ENCODE data around the gene CUL2.
A peak's percentile ranks its signal among the peaks of the same experiment; 100 is the strongest.
"Not testable (repeated sequence)": the region's sequence is repeated elsewhere in the genome, so short reads cannot be mapped to it uniquely, and the experiment has no call there.

Gene CUL2

GRCh38 chr10:35017608-35018007, 72.5 kb downstream of the CUL2 start:
- no peak for DNase-seq

GRCh38 chr10:35015843-35016408, 74.2 kb downstream of the CUL2 start:
- DNase-seq, result no peak

GRCh38 chr10:35012781-35013180, 77.4 kb downstream of the CUL2 start:
- DNase-seq, result no peak

GRCh38 chr10:35011771-35012191, 78.4 kb downstream of the CUL2 start:
- no peak for DNase-seq

- no peak for DNase-seq
Measured at GRCh38 chr10:35007858-35008301, 82.3 kb downstream of the CUL2 start.

GRCh38 chr10:35006836-35007235, 83.3 kb downstream of the CUL2 start:
- no peak for DNase-seq

GRCh38 chr10:35005868-35006267, 84.3 kb downstream of the CUL2 start:
- no peak for DNase-seq

GRCh38 chr10:35004651-35005050, 85.5 kb downstream of the CUL2 start:
- no peak for DNase-seq

GRCh38 chr10:35003906-35004305, 86.2 kb downstream of the CUL2 start:
- no peak for DNase-seq

GRCh38 chr10:35000936-35001335, 89.2 kb downstream of the CUL2 start:
- DNase-seq, result no peak

GRCh38 chr10:34999532-34999931, 90.6 kb downstream of the CUL2 start:
- no peak for DNase-seq

GRCh38 chr10:34998940-34999339, 91.2 kb downstream of the CUL2 start:
- no peak for DNase-seq

- DNase-seq, result no peak
Measured at GRCh38 chr10:34996843-34997242, 93.3 kb downstream of the CUL2 start.

GRCh38 chr10:34995925-34996324, 94.2 kb downstream of the CUL2 start:
- no peak for DNase-seq

- peak; percentile 61 for DNase-seq
Measured at GRCh38 chr10:34994565-34995142, 95.5 kb downstream of the CUL2 start.

GRCh38 chr10:34993782-34994181, 96.4 kb downstream of the CUL2 start:
- DNase-seq, result no peak

GRCh38 chr10:34991117-34991516, 99.0 kb downstream of the CUL2 start:
- DNase-seq, result not testable (repeated sequence)

GRCh38 chr10:34988397-34989067, 101.6 kb downstream of the CUL2 start:
- DNase-seq, result no peak

- no peak for DNase-seq
Measured at GRCh38 chr10:34985823-34986222, 104.3 kb downstream of the CUL2 start.

- no peak for DNase-seq
Measured at GRCh38 chr10:34985146-34985545, 105.0 kb downstream of the CUL2 start.

- DNase-seq, result no peak
Measured at GRCh38 chr10:34981844-34982243, 108.3 kb downstream of the CUL2 start.

- no peak for DNase-seq
Measured at GRCh38 chr10:34979938-34980337, 110.2 kb downstream of the CUL2 start.

- no peak for DNase-seq
Measured at GRCh38 chr10:34978080-34978479, 112.1 kb downstream of the CUL2 start.

GRCh38 chr10:34976380-34976910, 113.7 kb downstream of the CUL2 start:
- DNase-seq, result not testable (repeated sequence)
